ENCODE results near the gene IPO4. TPM values are rescaled to one million over a fixed set of nuclear protein-coding genes. Genes with fewer than 3 reads are reported as not detected.
A peak's percentile ranks its signal among the peaks of the same experiment; 100 is the strongest.

IPO4 gene
- total RNA-seq, 1 experiment from 2014 or later: 157 TPM

GRCh38 chr14:24236689-24237462, 48.3 kb upstream of the IPO4 start:
- H3K4me3 ChIP-seq (ENCODE audit: low read depth, low read length, poor library complexity, severe bottlenecking): no peak overlapping the region
- ChIA-PET POLR2A (ENCODE audit: low non-redundant PET) (no interaction called here), CTCF (no interaction called here)
- intact Hi-C loops (cut with micrococcal nuclease; ENCODE audit: unreplicated experiment): no loop called here
- H3K9me3 ChIP-seq (ENCODE audit: low read depth, low read length, poor library complexity, severe bottlenecking): no peaks in the 10 kb centered on the region
- H3K27ac ChIP-seq (ENCODE audit: low read depth, low read length, poor library complexity, severe bottlenecking): no peak overlapping the region
- no peaks in the 10 kb centered on the region for H3K27me3 ChIP-seq (replicated peaks; ENCODE audit: insufficient read depth, low read depth, low read length, poor library complexity)
- BruUV-seq (replicated peaks): no TSS peak
- peaks cover 13% of the 10 kb centered on the region for H3K4me1 ChIP-seq (ENCODE audit: insufficient read depth, low read length, poor library complexity, severe bottlenecking)
- peaks cover 60% of the 10 kb centered on the region for H3K36me3 ChIP-seq (ENCODE audit: insufficient read depth, low read length, poor library complexity, severe bottlenecking)
- TF ChIP-seq CTCF (conservative IDR thresholded peaks at IDR 0.05; ENCODE audit: low read depth, low read length) (no peak), EZH2 (IDR thresholded peaks at IDR 0.05; ENCODE audit: borderline replicate concordance, low read depth, low read length, poor library complexity, severe bottlenecking) (no peak)
- no peak for DNase-seq (ENCODE audit: low spot score)

- DNase-seq (ENCODE audit: low spot score): no peak
- Histone ChIP-seq H3K4me3 (ENCODE audit: low read depth, low read length, poor library complexity, severe bottlenecking) (no peak overlapping the region), H3K4me1 (ENCODE audit: insufficient read depth, low read length, poor library complexity, severe bottlenecking) (peaks cover 12% of the 10 kb centered on the region), H3K9me3 (ENCODE audit: low read depth, low read length, poor library complexity, severe bottlenecking) (no peaks in the 10 kb centered on the region), H3K27ac (ENCODE audit: low read depth, low read length, poor library complexity, severe bottlenecking) (no peak overlapping the region), H3K27me3 (replicated peaks; ENCODE audit: insufficient read depth, low read depth, low read length, poor library complexity) (no peaks in the 10 kb centered on the region), H3K36me3 (ENCODE audit: insufficient read depth, low read length, poor library complexity, severe bottlenecking) (peaks cover 60% of the 10 kb centered on the region)
- no TSS peak for BruUV-seq (replicated peaks)
- intact Hi-C loops (cut with micrococcal nuclease; ENCODE audit: unreplicated experiment): no loop called here
- no peak for TF ChIP-seq CTCF (conservative IDR thresholded peaks at IDR 0.05; ENCODE audit: low read depth, low read length)
- no peak for TF ChIP-seq EZH2 (IDR thresholded peaks at IDR 0.05; ENCODE audit: borderline replicate concordance, low read depth, low read length, poor library complexity, severe bottlenecking)
- CTCF ChIA-PET: no interaction called here
- POLR2A ChIA-PET (ENCODE audit: low non-redundant PET): no interaction called here
These were observed 47.4 kb upstream of the IPO4 start for GRCh38 chr14:24235804-24236688.

- BruUV-seq (replicated peaks): no TSS peak
- peaks cover 15% of the 10 kb centered on the region for H3K4me1 ChIP-seq (ENCODE audit: insufficient read depth, low read length, poor library complexity, severe bottlenecking)
- peak overlapping the region; percentile 77 for H3K4me3 ChIP-seq (ENCODE audit: low read depth, low read length, poor library complexity, severe bottlenecking)
- H3K36me3 ChIP-seq (ENCODE audit: insufficient read depth, low read length, poor library complexity, severe bottlenecking): peaks cover 44% of the 10 kb centered on the region
- ChIA-PET POLR2A (ENCODE audit: low non-redundant PET) (interaction anchor here (0.6 kb wide), 1 partner anchor 7 kb away, joined by 3 read pairs; no protein-coding TSS in a partner anchor), CTCF (no interaction called here)
- H3K27me3 ChIP-seq (replicated peaks; ENCODE audit: insufficient read depth, low read depth, low read length, poor library complexity): no peaks in the 10 kb centered on the region
- intact Hi-C loops (cut with micrococcal nuclease; ENCODE audit: unreplicated experiment): no loop called here
- DNase-seq (ENCODE audit: low spot score): no peak
- H3K27ac ChIP-seq (ENCODE audit: low read depth, low read length, poor library complexity, severe bottlenecking): no peak overlapping the region
- H3K9me3 ChIP-seq (ENCODE audit: low read depth, low read length, poor library complexity, severe bottlenecking): no peaks in the 10 kb centered on the region
- TF ChIP-seq CTCF (conservative IDR thresholded peaks at IDR 0.05; ENCODE audit: low read depth, low read length): no peak
- no peak for TF ChIP-seq EZH2 (IDR thresholded peaks at IDR 0.05; ENCODE audit: borderline replicate concordance, low read depth, low read length, poor library complexity, severe bottlenecking)
These were observed 45.7 kb upstream of the IPO4 start for GRCh38 chr14:24234095-24235005.
